Measurements from ENCODE around the gene RALGAPA2.

DNA sequence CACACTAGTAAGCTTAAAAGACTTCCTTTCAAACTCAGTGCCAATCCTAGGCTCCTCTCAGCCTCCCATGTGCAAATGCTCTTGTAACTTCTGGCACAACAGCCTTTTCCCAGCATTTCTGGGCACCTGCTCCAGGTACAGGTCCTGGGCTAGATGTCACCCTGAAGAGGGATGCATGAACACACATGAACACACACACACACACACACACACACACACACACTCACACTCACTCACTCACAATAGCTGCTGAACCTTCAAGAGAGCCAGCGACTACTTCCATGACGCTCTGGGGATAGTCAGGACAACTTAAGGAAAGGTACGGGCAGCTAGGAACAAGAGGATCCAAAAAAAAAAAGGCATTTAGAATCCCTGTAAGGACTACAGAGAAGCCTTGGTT lies 221.8 kb downstream of the RALGAPA2 start:
- TF ChIP-seq POLR2A (IDR thresholded peaks at IDR 0.05) (no peak), POLR2AphosphoS5 (IDR thresholded peaks at IDR 0.05) (no peak)
- TF ChIP-seq, protein P1, sequence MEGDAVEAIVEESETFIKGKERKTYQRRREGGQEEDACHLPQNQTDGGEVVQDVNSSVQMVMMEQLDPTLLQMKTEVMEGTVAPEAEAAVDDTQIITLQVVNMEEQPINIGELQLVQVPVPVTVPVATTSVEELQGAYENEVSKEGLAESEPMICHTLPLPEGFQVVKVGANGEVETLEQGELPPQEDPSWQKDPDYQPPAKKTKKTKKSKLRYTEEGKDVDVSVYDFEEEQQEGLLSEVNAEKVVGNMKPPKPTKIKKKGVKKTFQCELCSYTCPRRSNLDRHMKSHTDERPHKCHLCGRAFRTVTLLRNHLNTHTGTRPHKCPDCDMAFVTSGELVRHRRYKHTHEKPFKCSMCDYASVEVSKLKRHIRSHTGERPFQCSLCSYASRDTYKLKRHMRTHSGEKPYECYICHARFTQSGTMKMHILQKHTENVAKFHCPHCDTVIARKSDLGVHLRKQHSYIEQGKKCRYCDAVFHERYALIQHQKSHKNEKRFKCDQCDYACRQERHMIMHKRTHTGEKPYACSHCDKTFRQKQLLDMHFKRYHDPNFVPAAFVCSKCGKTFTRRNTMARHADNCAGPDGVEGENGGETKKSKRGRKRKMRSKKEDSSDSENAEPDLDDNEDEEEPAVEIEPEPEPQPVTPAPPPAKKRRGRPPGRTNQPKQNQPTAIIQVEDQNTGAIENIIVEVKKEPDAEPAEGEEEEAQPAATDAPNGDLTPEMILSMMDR (IDR thresholded peaks at IDR 0.05 in 8 of 11, conservative IDR thresholded peaks at IDR 0.05 in 3 of 11) = no peak

Measured in spleen (tissue), 7 donors.